Measurements from ENCODE around the gene ACOX3. TPM values are rescaled to one million over a fixed set of nuclear protein-coding genes. Genes with fewer than 3 reads are reported as not detected.

The ACOX3 gene
- total and polyA plus RNA-seq, 2 of the 8 experiments (the other 6 are each of a cell fraction or from before 2014, with no cell fraction given) = 2.5 to 9.9 TPM

DNA sequence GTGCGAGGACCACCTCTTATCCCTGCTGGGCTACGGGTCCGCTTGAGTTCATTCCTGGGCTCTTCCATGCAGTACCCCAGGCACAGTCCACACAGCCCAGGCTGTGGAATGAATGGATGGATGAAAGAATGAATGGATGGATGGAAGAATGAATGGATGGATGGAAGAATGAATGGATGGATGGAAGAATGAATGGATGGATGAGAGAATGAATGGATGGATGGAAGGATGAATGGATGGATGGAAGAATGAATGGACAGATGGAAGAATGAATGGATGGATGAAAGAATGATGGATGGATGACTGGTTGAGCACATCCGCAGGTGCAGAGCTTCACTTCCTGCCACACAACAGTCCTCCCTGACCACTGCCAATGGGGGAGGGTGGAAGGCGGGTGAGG, 28.2 kb downstream of the ACOX3 start (continued):
- TF ChIP-seq RAD21 (IDR thresholded peaks at IDR 0.05 in 1 of 2, conservative IDR thresholded peaks at IDR 0.05 in 1 of 2; ENCODE audit: low read depth in 2 of 2, low read length in 2 of 2) (no peak), ZNF274 (IDR thresholded peaks at IDR 0.05; ENCODE audit: borderline replicate concordance, extremely low read depth, low read length) (no peak), SRF (IDR thresholded peaks at IDR 0.05; ENCODE audit: low read depth, low read length) (no peak), RXRA (IDR thresholded peaks at IDR 0.05; ENCODE audit: insufficient read depth, low read depth, low read length) (no peak)
- TF ChIP-seq, protein P1, sequence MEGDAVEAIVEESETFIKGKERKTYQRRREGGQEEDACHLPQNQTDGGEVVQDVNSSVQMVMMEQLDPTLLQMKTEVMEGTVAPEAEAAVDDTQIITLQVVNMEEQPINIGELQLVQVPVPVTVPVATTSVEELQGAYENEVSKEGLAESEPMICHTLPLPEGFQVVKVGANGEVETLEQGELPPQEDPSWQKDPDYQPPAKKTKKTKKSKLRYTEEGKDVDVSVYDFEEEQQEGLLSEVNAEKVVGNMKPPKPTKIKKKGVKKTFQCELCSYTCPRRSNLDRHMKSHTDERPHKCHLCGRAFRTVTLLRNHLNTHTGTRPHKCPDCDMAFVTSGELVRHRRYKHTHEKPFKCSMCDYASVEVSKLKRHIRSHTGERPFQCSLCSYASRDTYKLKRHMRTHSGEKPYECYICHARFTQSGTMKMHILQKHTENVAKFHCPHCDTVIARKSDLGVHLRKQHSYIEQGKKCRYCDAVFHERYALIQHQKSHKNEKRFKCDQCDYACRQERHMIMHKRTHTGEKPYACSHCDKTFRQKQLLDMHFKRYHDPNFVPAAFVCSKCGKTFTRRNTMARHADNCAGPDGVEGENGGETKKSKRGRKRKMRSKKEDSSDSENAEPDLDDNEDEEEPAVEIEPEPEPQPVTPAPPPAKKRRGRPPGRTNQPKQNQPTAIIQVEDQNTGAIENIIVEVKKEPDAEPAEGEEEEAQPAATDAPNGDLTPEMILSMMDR (IDR thresholded peaks at IDR 0.05; ENCODE audit: control extremely low read depth in 1 of 3, insufficient read depth in 1 of 3, low read depth in 1 of 3, low read length in 3 of 3) = no peak
- TF ChIP-seq, protein P2, sequence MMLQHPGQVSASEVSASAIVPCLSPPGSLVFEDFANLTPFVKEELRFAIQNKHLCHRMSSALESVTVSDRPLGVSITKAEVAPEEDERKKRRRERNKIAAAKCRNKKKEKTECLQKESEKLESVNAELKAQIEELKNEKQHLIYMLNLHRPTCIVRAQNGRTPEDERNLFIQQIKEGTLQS (IDR thresholded peaks at IDR 0.05; ENCODE audit: insufficient read depth, low read depth, low read length) = no peak
